Measurements from ENCODE around the gene KANSL1.

GRCh38 chr17:46078675-46079074, 114.6 kb downstream of the KANSL1 start:
- TF ChIP-seq CTCF (IDR thresholded peaks at IDR 0.05 in 2 of 3, conservative IDR thresholded peaks at IDR 0.05 in 1 of 3; ENCODE audit: control insufficient read depth in 2 of 3, extremely low read depth in 1 of 3, insufficient read depth in 1 of 3, low read depth in 3 of 3, low read length in 3 of 3) = no peak
- no peak for TF ChIP-seq YY1 (IDR thresholded peaks at IDR 0.05; ENCODE audit: low read depth, low read length)
- no peak for TF ChIP-seq E4F1 (IDR thresholded peaks at IDR 0.05; ENCODE audit: borderline replicate concordance, partially characterized antibody)
- TF ChIP-seq EZH2 (IDR thresholded peaks at IDR 0.05; ENCODE audit: borderline replicate concordance, control insufficient read depth, low read depth, low read length) = no peak
- no peak for TF ChIP-seq USF2 (IDR thresholded peaks at IDR 0.05; ENCODE audit: borderline replicate concordance, low read depth, low read length)
- no peak for TF ChIP-seq CHD1 (IDR thresholded peaks at IDR 0.05; ENCODE audit: low read depth, low read length)
- no peak for TF ChIP-seq ATF2 (IDR thresholded peaks at IDR 0.05; ENCODE audit: low read length)
- no peak for TF ChIP-seq SMC3 (IDR thresholded peaks at IDR 0.05; ENCODE audit: borderline replicate concordance, low read length)
- TF ChIP-seq RELA (IDR thresholded peaks at IDR 0.05; ENCODE audit: borderline replicate concordance, partially characterized antibody) = no peak
- no peak for TF ChIP-seq NBN (IDR thresholded peaks at IDR 0.05)
- TF ChIP-seq SREBF2 (IDR thresholded peaks at IDR 0.05; ENCODE audit: low read length) = no peak
- no peak for TF ChIP-seq IRF3 (IDR thresholded peaks at IDR 0.05)
